Trophoblast cell (in vitro differentiated cells and primary cell): ENCODE data around the gene SOCS7.
"Not testable (repeated sequence)": the region's sequence is repeated elsewhere in the genome, so short reads cannot be mapped to it uniquely, and the experiment has no call there.

Experiments used
- DNase-seq, 2 donors: peaks; one replicate each; pipeline ENCODE4 v3.0.0-alpha.2; 2016
- H2AFZ ChIP-seq: 2 replicates; pipeline ENCODE4 v1.6.1; 2013; ENCODE audit warnings: low read length, moderate library complexity, mild to moderate bottlenecking; ENCODE audit not compliant: insufficient read depth, poor library complexity
- H2AK5ac ChIP-seq: 2 replicates; pipeline ENCODE4 v1.6.1; 2013; ENCODE audit warnings: mild to moderate bottlenecking, low read length
- H2BK120ac ChIP-seq: 2 replicates; pipeline ENCODE4 v1.6.1; 2013; ENCODE audit warnings: low read length, mild to moderate bottlenecking, moderate library complexity; ENCODE audit not compliant: insufficient read depth, poor library complexity
- H2BK12ac ChIP-seq: 2 replicates; pipeline ENCODE4 v1.6.1; 2013; ENCODE audit warnings: mild to moderate bottlenecking, low read length, moderate library complexity
- H2BK5ac ChIP-seq: 2 replicates; pipeline ENCODE4 v1.6.1; 2013; ENCODE audit warnings: low read length, low read depth, moderate library complexity, mild to moderate bottlenecking; ENCODE audit not compliant: poor library complexity
- H3K14ac ChIP-seq: 2 replicates; pipeline ENCODE4 v1.6.1; 2013; ENCODE audit warnings: mild to moderate bottlenecking, low read length
- H3K18ac ChIP-seq: 2 replicates; pipeline ENCODE4 v1.6.1; 2013; ENCODE audit warnings: mild to moderate bottlenecking, low read length
- H3K23ac ChIP-seq: 2 replicates; pipeline ENCODE4 v1.6.1; 2013; ENCODE audit warnings: low read length
- H3K27ac ChIP-seq: 2 replicates; pipeline ENCODE4 v1.5.1; 2013; ENCODE audit warnings: low read depth, mild to moderate bottlenecking, inconsistent platforms, low read length, moderate library complexity
- H3K27me3 ChIP-seq: 2 replicates; pipeline ENCODE4 v1.6.1; 2013; ENCODE audit warnings: inconsistent platforms, mild to moderate bottlenecking, low read length, moderate library complexity; ENCODE audit not compliant: insufficient read depth
- H3K36me3 ChIP-seq, 2 experiments: 1 replicate in 1 of 2; 2 replicates in 1 of 2; pipeline ENCODE4 v1.6.1; 2013; ENCODE audit warnings: low read length in 2 of 2, mild to moderate bottlenecking in 2 of 2, moderate library complexity in 1 of 2; ENCODE audit not compliant: insufficient read depth in 2 of 2, control insufficient read depth in 1 of 2
- H3K4ac ChIP-seq: 2 replicates; pipeline ENCODE4 v1.6.1; 2013; ENCODE audit warnings: low read depth, mild to moderate bottlenecking, low read length, moderate library complexity
- H3K4me1 ChIP-seq, 2 experiments: 1 replicate in 1 of 2; 2 replicates in 1 of 2; pipeline ENCODE4 v1.6.1; 2013; ENCODE audit warnings: low read length in 2 of 2, mild to moderate bottlenecking in 2 of 2, moderate library complexity in 1 of 2; ENCODE audit not compliant: insufficient read depth in 2 of 2, control insufficient read depth in 1 of 2
- H3K4me2 ChIP-seq: 2 replicates; pipeline ENCODE4 v1.6.1; 2013; ENCODE audit warnings: inconsistent platforms, mild to moderate bottlenecking, low read length, moderate library complexity
- H3K4me3 ChIP-seq: 2 replicates; pipeline ENCODE4 v1.5.1; 2013; ENCODE audit warnings: mild to moderate bottlenecking, low read depth, low read length, inconsistent platforms
- H3K79me1 ChIP-seq: one replicate; pipeline ENCODE4 v1.6.1; 2013; ENCODE audit warnings: low read length
- H3K79me2 ChIP-seq: 2 replicates; pipeline ENCODE4 v1.6.1; 2013; ENCODE audit warnings: low read length, mild to moderate bottlenecking; ENCODE audit not compliant: control insufficient read depth, insufficient read depth, poor library complexity
- H3K9ac ChIP-seq: 2 replicates; pipeline ENCODE4 v1.6.1; 2013; ENCODE audit warnings: mild to moderate bottlenecking, low read length
- H3K9me3 ChIP-seq: 2 replicates; pipeline ENCODE4 v1.6.1; 2013; ENCODE audit warnings: low read depth, mild to moderate bottlenecking, control low read depth, inconsistent platforms, low read length; ENCODE audit not compliant: insufficient read depth
- H4K12ac ChIP-seq: 2 replicates; pipeline ENCODE4 v1.6.1; 2013; ENCODE audit warnings: low read depth, mild to moderate bottlenecking, low read length, moderate library complexity
- H4K8ac ChIP-seq: 2 replicates; pipeline ENCODE4 v1.6.1; 2013; ENCODE audit warnings: low read depth, mild to moderate bottlenecking, low read length, moderate library complexity
- H4K91ac ChIP-seq: one replicate; pipeline ENCODE4 v1.6.1; 2013; ENCODE audit warnings: low read depth, mild to moderate bottlenecking, low read length, moderate library complexity
- WGBS: extraction: QIAGEN DNeasy Blood & Tissue Kit; methylation state at CpG from one replicate; pipeline ENCODE4 v1.1.7; 2013; ENCODE audit warnings: missing lambda C conversion rate; ENCODE audit not compliant: insufficient read length, insufficient coverage; ENCODE audit errors: extremely low coverage; 5-methylcytosine and 5-hydroxymethylcytosine counted together

Gene SOCS7

GRCh38 chr17:38436386-38436785 is 84.7 kb downstream of the SOCS7 start:
- Histone ChIP-seq H2BK12ac (no peak overlapping the region), H4K12ac (no peak overlapping the region), H3K14ac (no peak overlapping the region), H3K27ac (no peak overlapping the region), H3K79me2 (no peaks in the 10 kb centered on the region), H4K8ac (no peak overlapping the region), H2BK5ac (no peak overlapping the region), H3K4me2 (no peak overlapping the region), H3K4me3 (no peak overlapping the region), H3K79me1 (no peaks in the 10 kb centered on the region), H3K4ac (no peak overlapping the region), H2AK5ac (no peak overlapping the region), H2BK120ac (no peak overlapping the region), H3K9ac (no peak overlapping the region), H3K23ac (no peak overlapping the region), H3K36me3 (no peaks in the 10 kb centered on the region), H3K18ac (no peak overlapping the region), H3K27me3 (no peaks in the 10 kb centered on the region), H3K4me1 (no peaks in the 10 kb centered on the region), H2AFZ (no peak overlapping the region), H3K9me3 (no peaks in the 10 kb centered on the region), H4K91ac (no peak overlapping the region)
- no CpG with 5 or more reads among the region's 11 CpGs for WGBS
- DNase-seq: no peak

GRCh38 chr17:38437313-38437712 is 85.7 kb downstream of the SOCS7 start:
- H2AK5ac ChIP-seq, H3K27ac ChIP-seq, H3K14ac ChIP-seq, H3K9me3 ChIP-seq, DNase-seq, H3K4ac ChIP-seq, H4K91ac ChIP-seq, H3K4me2 ChIP-seq, H3K36me3 ChIP-seq, H4K12ac ChIP-seq, H2BK5ac ChIP-seq, H3K4me1 ChIP-seq, H3K27me3 ChIP-seq, H2BK12ac ChIP-seq, H2BK120ac ChIP-seq, H3K9ac ChIP-seq, H4K8ac ChIP-seq, H3K4me3 ChIP-seq, H3K18ac ChIP-seq, H2AFZ ChIP-seq, H3K79me2 ChIP-seq, H3K23ac ChIP-seq, H3K79me1 ChIP-seq: not testable (repeated sequence)
- WGBS: no CpG with 5 or more reads among the region's 1 CpG

- H3K79me2 ChIP-seq: no peaks in the 10 kb centered on the region
- no peak overlapping the region for H3K4me3 ChIP-seq
- H4K8ac ChIP-seq: no peak overlapping the region
- H3K23ac ChIP-seq: no peak overlapping the region
- H3K4me2 ChIP-seq: no peak overlapping the region
- H2BK5ac ChIP-seq: no peak overlapping the region
- H3K9me3 ChIP-seq: no peaks in the 10 kb centered on the region
- no peak overlapping the region for H4K91ac ChIP-seq
- H3K27ac ChIP-seq: no peak overlapping the region
- no peak overlapping the region for H2BK120ac ChIP-seq
- H2BK12ac ChIP-seq: no peak overlapping the region
- no peak overlapping the region for H3K4ac ChIP-seq
- no CpG with 5 or more reads among the region's 5 CpGs for WGBS
- no peaks in the 10 kb centered on the region for H3K36me3 ChIP-seq
- no peaks in the 10 kb centered on the region for H3K27me3 ChIP-seq
- H3K14ac ChIP-seq: no peak overlapping the region
- H2AFZ ChIP-seq: no peak overlapping the region
- H2AK5ac ChIP-seq: no peak overlapping the region
- H3K4me1 ChIP-seq: no peaks in the 10 kb centered on the region
- H3K79me1 ChIP-seq: no peaks in the 10 kb centered on the region
- H3K18ac ChIP-seq: no peak overlapping the region
- no peak for DNase-seq
- H4K12ac ChIP-seq: no peak overlapping the region
- H3K9ac ChIP-seq: no peak overlapping the region
These were observed 87.8 kb downstream of the SOCS7 start for GRCh38 chr17:38439436-38439835.

- no peak overlapping the region for H3K4me3 ChIP-seq
- H3K4ac ChIP-seq: no peak overlapping the region
- no peak overlapping the region for H2BK5ac ChIP-seq
- no peak overlapping the region for H4K8ac ChIP-seq
- H3K4me1 ChIP-seq: no peaks in the 10 kb centered on the region
- H2BK12ac ChIP-seq: no peak overlapping the region
- H3K18ac ChIP-seq: no peak overlapping the region
- no peak overlapping the region for H3K9ac ChIP-seq
- H4K12ac ChIP-seq: no peak overlapping the region
- no peaks in the 10 kb centered on the region for H3K9me3 ChIP-seq
- H2AK5ac ChIP-seq: no peak overlapping the region
- H3K36me3 ChIP-seq: no peaks in the 10 kb centered on the region
- no peaks in the 10 kb centered on the region for H3K79me1 ChIP-seq
- no peak for DNase-seq
- no CpG with 5 or more reads among the region's 16 CpGs for WGBS
- no peak overlapping the region for H3K27ac ChIP-seq
- no peak overlapping the region for H4K91ac ChIP-seq
- H2BK120ac ChIP-seq: no peak overlapping the region
- H3K14ac ChIP-seq: no peak overlapping the region
- H3K79me2 ChIP-seq: no peaks in the 10 kb centered on the region
- no peak overlapping the region for H2AFZ ChIP-seq
- no peaks in the 10 kb centered on the region for H3K27me3 ChIP-seq
- H3K23ac ChIP-seq: no peak overlapping the region
- no peak overlapping the region for H3K4me2 ChIP-seq
These were observed 89.2 kb downstream of the SOCS7 start for GRCh38 chr17:38440614-38441397.
